GM18526 (cell line): Measurements from ENCODE around the gene ITPKC.

Experiments
- POLR2A ChIP-seq: IDR thresholded peaks from 3 replicates; pipeline ENCODE4 v1.6.1; 2011; ENCODE audit not compliant: insufficient read length; ENCODE audit errors: extremely low read depth

ITPKC gene

DNA sequence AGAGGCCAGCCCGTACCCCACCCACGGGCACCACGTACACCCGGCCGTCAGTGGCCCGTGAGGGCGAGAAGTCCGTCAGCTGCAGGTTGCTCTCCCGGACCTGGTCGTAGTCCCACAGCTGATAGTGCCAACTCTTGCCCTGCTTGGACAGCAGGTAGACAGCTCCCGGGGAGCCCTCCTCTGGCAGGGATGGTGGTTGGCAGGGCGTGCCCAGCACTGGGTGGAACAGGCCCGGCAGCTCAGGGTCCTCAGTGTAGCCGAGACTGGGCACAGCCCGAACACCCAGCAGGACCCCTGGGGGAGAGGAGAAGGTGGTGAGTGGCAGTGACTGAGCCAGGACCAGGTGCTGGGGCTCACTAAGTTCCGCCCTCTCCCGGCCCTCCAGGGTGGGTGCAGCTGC is 25.6 kb downstream of the ITPKC start:
- TF ChIP-seq POLR2A: no peak

GRCh38 chr19:40742886-40743285 is 26.0 kb downstream of the ITPKC start:
- no peak for TF ChIP-seq POLR2A

DNA sequence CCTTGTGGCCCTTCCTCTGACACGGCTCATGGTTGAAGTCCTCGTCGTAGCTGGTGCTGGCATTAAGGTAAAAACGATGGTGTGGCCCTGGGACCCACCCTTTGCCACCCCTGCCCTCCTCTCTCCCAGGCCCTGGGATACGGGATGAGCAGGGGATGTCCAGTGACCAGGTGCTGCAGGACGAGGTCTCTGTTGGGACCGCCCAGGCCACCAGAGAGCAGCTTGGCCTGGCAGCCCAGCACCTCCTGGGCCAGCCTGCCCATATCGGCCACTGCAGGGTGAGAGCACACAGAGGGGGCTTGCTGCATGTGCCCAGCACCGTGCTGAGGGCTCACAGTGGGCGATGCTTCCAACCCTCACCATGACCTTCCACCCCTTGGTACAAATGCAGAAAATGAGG is 27.0 kb downstream of the ITPKC start:
- TF ChIP-seq POLR2A: no peak

DNA sequence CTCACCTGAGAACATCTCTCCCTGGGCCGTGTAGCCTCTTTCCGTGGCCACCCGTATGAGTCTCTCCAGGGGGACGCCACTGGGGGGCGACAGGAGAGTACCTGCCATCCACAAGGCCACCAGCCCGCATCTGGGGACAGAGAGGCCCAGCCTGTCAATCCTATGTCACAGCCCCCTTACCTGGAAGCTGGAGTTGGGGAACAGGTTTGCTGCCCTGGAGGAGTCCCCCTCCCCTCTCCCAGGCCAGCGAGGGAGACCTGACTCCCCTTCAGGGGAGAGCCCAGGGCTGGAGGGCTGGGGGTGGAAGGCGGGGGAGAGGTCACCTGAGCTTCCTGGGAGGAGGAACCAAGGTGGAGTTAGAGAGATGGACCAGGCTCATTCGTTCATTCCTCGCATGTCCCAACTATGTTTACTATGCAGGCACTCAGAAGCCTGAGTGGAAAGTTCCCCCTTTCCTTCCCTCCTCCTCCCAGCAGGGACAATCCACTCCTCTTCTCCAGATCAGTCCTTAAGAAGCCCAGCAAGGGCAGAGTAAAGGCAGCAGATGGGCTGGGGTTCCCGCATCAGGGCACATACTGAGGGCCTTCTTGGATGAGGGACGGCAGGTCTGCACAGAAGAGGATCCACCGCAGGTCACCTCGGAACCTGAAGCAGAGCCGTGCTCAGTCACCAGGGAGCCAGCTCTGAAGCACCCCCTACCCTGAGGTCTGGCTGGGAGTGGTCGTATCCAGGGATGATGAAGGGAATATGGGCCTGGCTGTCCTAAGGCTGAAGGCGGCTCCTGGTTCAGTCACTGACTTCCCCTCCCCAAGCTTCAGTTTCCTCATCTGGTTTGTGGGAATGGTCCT is 27.9 kb downstream of the ITPKC start:
- no peak for TF ChIP-seq POLR2A

GRCh38 chr19:40745402-40745780 is 28.5 kb downstream of the ITPKC start:
- TF ChIP-seq POLR2A: no peak

- no peak for TF ChIP-seq POLR2A
These were observed 30.6 kb downstream of the ITPKC start for GRCh38 chr19:40747536-40747935.

DNA sequence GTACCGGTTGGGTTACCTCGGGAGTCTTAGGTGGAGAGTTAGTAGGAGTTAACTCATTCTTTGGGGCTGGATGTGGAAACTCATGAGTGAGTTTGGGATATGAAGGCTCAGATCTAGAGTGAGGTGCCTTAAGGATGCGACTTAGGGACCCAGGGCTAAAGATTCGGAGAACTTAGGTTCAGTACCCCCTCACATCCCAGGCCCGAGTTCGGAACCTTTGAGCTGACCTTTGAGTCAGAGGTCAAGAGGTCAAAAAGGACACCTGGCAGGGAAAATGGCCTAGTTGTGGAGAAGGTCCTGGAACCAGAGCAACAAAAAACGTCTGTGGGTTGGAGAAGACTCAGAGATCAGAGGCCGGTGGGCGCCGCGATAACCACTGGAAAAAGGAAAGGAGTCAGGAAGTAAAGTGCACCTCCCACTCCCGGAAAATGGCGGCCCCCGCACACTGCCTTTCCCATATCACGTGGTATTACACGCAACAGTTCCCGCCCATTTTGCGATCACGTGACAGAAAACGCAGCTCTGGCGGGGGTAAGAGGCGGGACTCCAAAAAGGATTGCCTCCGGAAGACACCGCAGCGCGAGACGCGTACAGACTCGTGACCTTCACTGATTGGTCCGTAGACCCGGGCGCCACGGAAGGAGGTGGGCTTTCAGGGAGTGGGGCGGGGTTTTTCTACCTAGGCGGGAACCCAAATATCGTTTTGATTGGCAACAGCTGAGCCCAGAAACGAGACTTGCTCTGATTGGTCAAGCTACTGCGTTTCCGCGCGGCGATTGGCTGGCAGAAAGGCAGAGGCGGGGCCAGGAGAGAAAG is 33.4 kb downstream of the ITPKC start, which contains the start of gene ACTMAP:
Gene ACTMAP (minus strand): TSS at position 420 of the 816 bp plus-strand sequence. CDS start 674 bp downstream, outside the sequence.
- peak; percentile 58 for TF ChIP-seq POLR2A

GRCh38 chr19:40750874-40751537 is 34.1 kb downstream of the ITPKC start, which contains the start of gene SNRPA:
SNRPA (plus strand) TSS chr19:40751203; CDS start chr19:40751409, 206 bp downstream.
- peak; percentile 66 for TF ChIP-seq POLR2A

DNA sequence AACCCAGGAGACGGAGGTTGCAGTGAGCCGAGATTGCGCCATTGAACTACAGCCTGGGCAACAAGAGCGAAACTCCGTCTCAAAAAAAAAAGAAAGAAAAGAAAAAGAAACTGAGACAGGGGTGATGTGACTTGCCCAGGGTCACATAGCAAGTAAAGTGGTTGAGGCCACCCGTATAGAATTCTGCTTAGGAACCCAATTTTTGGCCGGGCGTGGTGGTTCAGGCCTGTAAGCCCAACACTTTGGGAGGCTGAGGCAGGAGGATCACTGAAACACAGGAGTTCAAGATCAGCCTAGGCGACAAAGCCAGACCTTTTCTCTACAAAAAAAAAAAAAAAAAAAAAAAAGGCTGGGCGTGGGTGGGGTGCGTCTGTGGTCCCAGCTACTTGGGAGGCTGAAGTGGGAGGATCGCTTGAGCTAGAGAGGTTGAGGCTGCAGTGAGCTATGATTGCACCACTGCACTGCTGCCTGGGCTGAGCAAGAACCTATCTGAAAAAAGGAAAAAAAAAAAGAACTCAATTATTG is 35.4 kb downstream of the ITPKC start:
- TF ChIP-seq POLR2A: no peak

- TF ChIP-seq POLR2A: no peak
These were observed 37.8 kb downstream of the ITPKC start for GRCh38 chr19:40754611-40755247.

DNA sequence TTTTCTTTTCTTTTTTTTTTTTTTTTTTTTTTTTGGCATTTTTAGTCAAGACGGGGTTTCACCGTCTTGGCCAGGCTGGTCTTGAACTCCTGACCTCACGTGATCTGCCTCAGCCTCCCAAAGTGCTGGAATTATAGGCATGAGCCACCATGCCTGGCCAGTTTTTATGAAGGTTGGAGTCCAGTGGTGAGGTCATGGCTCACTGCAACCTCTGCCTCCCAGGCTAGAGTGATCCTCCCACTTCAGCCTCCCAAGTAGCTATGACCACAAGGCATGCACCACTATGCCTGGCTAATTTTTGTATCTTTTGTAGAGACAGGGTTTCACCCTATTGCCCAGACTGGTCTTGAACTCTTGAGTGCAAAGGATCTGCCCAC is 38.3 kb downstream of the ITPKC start:
- TF ChIP-seq POLR2A: no peak

- no peak for TF ChIP-seq POLR2A
These were observed 38.9 kb downstream of the ITPKC start for GRCh38 chr19:40755791-40756190.

- no peak for TF ChIP-seq POLR2A
These were observed 39.7 kb downstream of the ITPKC start for GRCh38 chr19:40756502-40757110.

DNA sequence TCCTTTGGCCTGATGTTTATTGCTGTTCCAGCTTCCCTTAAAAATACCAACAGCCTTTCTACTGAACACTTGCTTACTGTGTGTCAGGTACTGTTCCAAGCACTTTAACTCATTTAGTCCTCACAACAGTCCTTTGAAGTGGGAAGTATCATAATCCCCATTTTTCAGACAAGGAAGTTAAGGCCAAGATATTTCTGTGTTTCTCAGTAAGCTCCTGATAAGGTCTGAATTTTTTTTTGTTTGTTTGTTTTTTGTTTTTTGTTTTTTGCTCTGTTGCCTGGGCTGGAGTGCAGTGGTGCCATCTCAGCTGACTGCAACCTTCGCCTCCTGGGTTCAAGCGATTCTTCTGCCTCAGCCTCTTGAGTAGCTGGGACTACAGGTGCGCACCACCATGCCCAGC is 41.6 kb downstream of the ITPKC start:
- TF ChIP-seq POLR2A: no peak
